ENCODE measurements around the gene ATG7.

DNA sequence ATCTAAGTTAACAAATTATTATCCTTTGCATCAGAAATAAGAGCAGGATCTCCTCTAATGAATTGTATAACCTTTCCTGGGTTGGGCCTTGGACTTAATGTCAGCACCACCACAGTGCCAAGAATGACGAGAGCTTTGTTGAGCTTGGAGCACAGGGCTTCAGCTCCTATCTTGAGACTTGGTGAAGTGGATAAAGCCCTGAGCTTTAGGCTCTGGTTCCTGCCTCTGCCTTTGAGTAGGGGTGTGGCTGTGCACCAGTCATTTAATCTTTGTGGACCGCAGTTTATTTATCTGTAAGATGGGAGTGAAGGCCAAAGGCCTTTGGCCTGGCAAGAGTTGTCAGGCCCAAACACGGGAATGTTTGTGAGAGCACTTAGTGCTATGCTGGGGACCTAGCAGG is 209.4 kb downstream of the ATG7 start:
- TF ChIP-seq NRF1 (conservative IDR thresholded peaks at IDR 0.05; ENCODE audit: low read depth, low read length) (no peak), YBX1 (IDR thresholded peaks at IDR 0.05) (no peak), POLR2AphosphoS5 (IDR thresholded peaks at IDR 0.05; ENCODE audit: low read length) (no peak), CHD2 (IDR thresholded peaks at IDR 0.05; ENCODE audit: borderline replicate concordance, low read depth, low read length) (no peak), HCFC1 (IDR thresholded peaks at IDR 0.05; ENCODE audit: low read length) (no peak)
- TF ChIP-seq, protein P1, sequence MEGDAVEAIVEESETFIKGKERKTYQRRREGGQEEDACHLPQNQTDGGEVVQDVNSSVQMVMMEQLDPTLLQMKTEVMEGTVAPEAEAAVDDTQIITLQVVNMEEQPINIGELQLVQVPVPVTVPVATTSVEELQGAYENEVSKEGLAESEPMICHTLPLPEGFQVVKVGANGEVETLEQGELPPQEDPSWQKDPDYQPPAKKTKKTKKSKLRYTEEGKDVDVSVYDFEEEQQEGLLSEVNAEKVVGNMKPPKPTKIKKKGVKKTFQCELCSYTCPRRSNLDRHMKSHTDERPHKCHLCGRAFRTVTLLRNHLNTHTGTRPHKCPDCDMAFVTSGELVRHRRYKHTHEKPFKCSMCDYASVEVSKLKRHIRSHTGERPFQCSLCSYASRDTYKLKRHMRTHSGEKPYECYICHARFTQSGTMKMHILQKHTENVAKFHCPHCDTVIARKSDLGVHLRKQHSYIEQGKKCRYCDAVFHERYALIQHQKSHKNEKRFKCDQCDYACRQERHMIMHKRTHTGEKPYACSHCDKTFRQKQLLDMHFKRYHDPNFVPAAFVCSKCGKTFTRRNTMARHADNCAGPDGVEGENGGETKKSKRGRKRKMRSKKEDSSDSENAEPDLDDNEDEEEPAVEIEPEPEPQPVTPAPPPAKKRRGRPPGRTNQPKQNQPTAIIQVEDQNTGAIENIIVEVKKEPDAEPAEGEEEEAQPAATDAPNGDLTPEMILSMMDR (IDR thresholded peaks at IDR 0.05 in 2 of 3, conservative IDR thresholded peaks at IDR 0.05 in 1 of 3; ENCODE audit: control insufficient read depth in 2 of 3, extremely low read depth in 1 of 3, insufficient read depth in 1 of 3, low read depth in 3 of 3, low read length in 3 of 3), result no peak
